Peyer's patch (tissue), 4 donors: ENCODE data around the gene RTN4. TPM values are rescaled to one million over a fixed set of nuclear protein-coding genes. Genes with fewer than 3 reads are reported as not detected.

Source experiments
- DNase-seq, 3 donors: peaks; one replicate each; pipeline ENCODE4 v3.0.0-alpha.2; 2017 to 2019
- H3K27ac ChIP-seq, 4 donors: fragments of 200-600 bp; sonication (generic); one replicate each; pipeline ENCODE4 v1.5.1; 2016 to 2019
- H3K27me3 ChIP-seq, 2 donors: fragments of 200-600 bp; sonication (generic); one replicate each; pipeline ENCODE4 v1.5.1; 2019
- H3K36me3 ChIP-seq, 3 donors: fragments of 200-600 bp; sonication (generic); one replicate each; pipeline ENCODE4 v1.5.1; 2016 to 2019
- H3K4me1 ChIP-seq, 4 donors: fragments of 200-600 bp; sonication (generic); one replicate each; pipeline ENCODE4 v1.5.1; 2016 to 2019
- H3K4me3 ChIP-seq, 4 donors: fragments of 200-600 bp; sonication (generic); 1 replicate in 3 of 4; 2 replicates in 1 of 4; pipeline ENCODE4 v1.5.1; 2016 to 2019; ENCODE audit warnings: mild to moderate bottlenecking in 1 of 4
- H3K9me3 ChIP-seq, 4 donors: fragments of 200-600 bp; sonication (generic); one replicate each; pipeline ENCODE4 v1.5.1; 2016 to 2019; ENCODE audit warnings: mild to moderate bottlenecking in 1 of 4
- CTCF ChIP-seq, 6 experiments: fragments of 450-650 bp in 4 of 6; fragments of 200-600 bp in 2 of 6; sonication (generic) in 1 of 6; IDR thresholded peaks; one replicate each; pipeline ENCODE4 v1.5.1; 2017 to 2019; ENCODE audit warnings: antibody characterized with exemption in 6 of 6, mild to moderate bottlenecking in 3 of 6, moderate library complexity in 1 of 6
- POLR2A ChIP-seq, 2 donors: fragments of 450-650 bp; IDR thresholded peaks; one replicate each; pipeline ENCODE4 v1.5.1; 2017; ENCODE audit warnings: antibody characterized with exemption in 2 of 2, mild to moderate bottlenecking in 2 of 2, moderate library complexity in 2 of 2
- total RNA-seq, 4 donors: library from RNA; depleted of rRNA; stranded (reverse); fragments of >200 nt; gene quantifications; one replicate each; pipeline ENCODE4 v1.1.0, GENCODE V29; 2016

Gene RTN4
- total RNA-seq, 4 donors from 2014 or later, result 140 to 313 (median 195) TPM

GRCh38 chr2:54977149-54977548 lies 73.1 kb downstream of the RTN4 start:
- peaks cover 0 to 24% (median 0%) of the 10 kb centered on the region in 4 donors for H3K4me1 ChIP-seq

GRCh38 chr2:54975598-54976492 lies 74.4 kb downstream of the RTN4 start:
- Histone ChIP-seq H3K4me3 (no peak overlapping the region), H3K27ac (peak overlapping the region in 2 of 4 donors; percentile 4 to 43), H3K4me1 (peaks cover 0 to 24% (median 0%) of the 10 kb centered on the region in 4 donors), H3K9me3 (no peaks in the 10 kb centered on the region), H3K27me3 (no peaks in the 10 kb centered on the region), H3K36me3 (peaks cover 0 to 30% (median 0%) of the 10 kb centered on the region in 3 donors)
- TF ChIP-seq CTCF (IDR thresholded peaks at IDR 0.05) (no peak), POLR2A (IDR thresholded peaks at IDR 0.05) (no peak)
- DNase-seq, result no peak

More at GRCh38 chr2:54977149-54977548, 73.1 kb downstream of the RTN4 start:
- Histone ChIP-seq H3K27ac (no peak overlapping the region), H3K9me3 (no peaks in the 10 kb centered on the region), H3K4me3 (no peak overlapping the region), H3K27me3 (no peaks in the 10 kb centered on the region), H3K36me3 (peaks cover 0 to 31% (median 0%) of the 10 kb centered on the region in 3 donors)
- no peak for TF ChIP-seq POLR2A (IDR thresholded peaks at IDR 0.05)
- TF ChIP-seq CTCF (IDR thresholded peaks at IDR 0.05), result no peak
- DNase-seq, result no peak

- peak overlapping the region in 1 of 4 donors; percentile 43 for H3K27ac ChIP-seq
- H3K9me3 ChIP-seq, result no peaks in the 10 kb centered on the region
- TF ChIP-seq POLR2A (IDR thresholded peaks at IDR 0.05) (no peak), CTCF (IDR thresholded peaks at IDR 0.05) (no peak)
- H3K4me3 ChIP-seq, result no peak overlapping the region
- H3K27me3 ChIP-seq, result no peaks in the 10 kb centered on the region
- H3K36me3 ChIP-seq, result peaks cover 0 to 35% (median 0%) of the 10 kb centered on the region in 3 donors
- no peak for DNase-seq
- H3K4me1 ChIP-seq, result peaks cover 0 to 24% (median 0%) of the 10 kb centered on the region in 4 donors
Measured at GRCh38 chr2:54975175-54975574, 75.1 kb downstream of the RTN4 start.

- Histone ChIP-seq H3K36me3 (peaks cover 0 to 40% (median 0%) of the 10 kb centered on the region in 3 donors), H3K4me3 (no peak overlapping the region)
Measured at GRCh38 chr2:54969940-54970338, 80.3 kb downstream of the RTN4 start.

GRCh38 chr2:54969295-54969939 lies 80.8 kb downstream of the RTN4 start:
- peaks cover 0 to 40% (median 0%) of the 10 kb centered on the region in 3 donors for H3K36me3 ChIP-seq
- no peak overlapping the region for H3K27ac ChIP-seq
- no peak for TF ChIP-seq CTCF (IDR thresholded peaks at IDR 0.05)
- no peak for TF ChIP-seq POLR2A (IDR thresholded peaks at IDR 0.05)
- DNase-seq, result no peak
- H3K9me3 ChIP-seq, result no peaks in the 10 kb centered on the region
- H3K4me1 ChIP-seq, result no peaks in the 10 kb centered on the region
- H3K4me3 ChIP-seq, result no peak overlapping the region
- H3K27me3 ChIP-seq, result no peaks in the 10 kb centered on the region

More at GRCh38 chr2:54969940-54970338, 80.3 kb downstream of the RTN4 start:
- Histone ChIP-seq H3K4me1 (no peaks in the 10 kb centered on the region), H3K27ac (no peak overlapping the region), H3K9me3 (no peaks in the 10 kb centered on the region), H3K27me3 (no peaks in the 10 kb centered on the region)
- no peak for DNase-seq
- TF ChIP-seq CTCF (IDR thresholded peaks at IDR 0.05) (no peak), POLR2A (IDR thresholded peaks at IDR 0.05) (no peak)
